Measurements from ENCODE around the gene PHKB.

PHKB gene

DNA sequence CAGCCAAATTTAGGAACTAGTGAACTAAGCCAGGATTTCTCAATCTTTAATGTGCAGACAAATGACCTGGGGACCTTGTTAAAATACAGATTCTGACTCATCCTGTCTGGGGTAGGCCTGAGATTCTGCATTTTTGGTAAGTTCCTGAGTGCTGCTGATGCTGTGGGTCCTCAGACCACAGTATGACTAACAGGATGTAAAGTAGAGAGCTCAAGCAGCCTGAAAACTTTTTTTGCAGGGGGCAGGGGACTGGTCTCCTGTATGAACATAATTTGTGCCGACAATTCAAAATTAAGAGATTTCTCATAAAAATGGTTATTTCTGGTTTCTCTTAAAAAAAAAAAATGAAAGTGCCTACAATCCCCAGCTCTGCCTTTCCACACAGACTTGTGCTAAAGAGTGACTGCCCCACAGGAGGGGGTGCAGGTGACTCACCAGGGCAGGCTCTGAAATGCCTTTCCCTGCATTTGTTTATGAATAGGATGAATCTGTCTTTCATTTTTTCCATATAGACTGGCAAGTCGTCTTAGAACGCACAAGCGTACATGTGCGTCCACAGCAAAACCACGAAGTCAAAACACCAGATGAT is 271.5 kb downstream of the PHKB start:
- Histone ChIP-seq H3K27me3 (replicated peaks; ENCODE audit: insufficient read depth, low read length) (no peaks in the 10 kb centered on the region), H3K9me3 (replicated peaks; ENCODE audit: insufficient read depth, low read length) (no peaks in the 10 kb centered on the region), H3K27ac (ENCODE audit: low read length) (no peak overlapping the region), H3K4me3 (ENCODE audit: low read length) (no peak overlapping the region), H3K36me3 (replicated peaks; ENCODE audit: insufficient read depth, low read length) (no peaks in the 10 kb centered on the region), H3K4me1 (ENCODE audit: low read length) (no peaks in the 10 kb centered on the region), H3K79me2 (ENCODE audit: low read length) (no peaks in the 10 kb centered on the region), H3K9me2 (replicated peaks; ENCODE audit: insufficient read depth, low read length) (no peaks in the 10 kb centered on the region), H2AFZ (ENCODE audit: low read length) (no peak overlapping the region), H3F3A (ENCODE audit: insufficient read depth, low read length) (no peaks in the 10 kb centered on the region), H4K20me1 (ENCODE audit: insufficient read depth, low read length) (no peaks in the 10 kb centered on the region), H3K4me2 (ENCODE audit: low read depth, low read length) (no peak overlapping the region), H3K9ac (ENCODE audit: low read length) (no peak overlapping the region)
- no peak for DNase-seq
- TF ChIP-seq EZH2phosphoT487 (IDR thresholded peaks at IDR 0.05; ENCODE audit: low read length) (no peak), EZH2 (optimal IDR thresholded peaks at IDR 0.05; ENCODE audit: low read depth, low read length) (no peak)
- TF ChIP-seq, protein P1, sequence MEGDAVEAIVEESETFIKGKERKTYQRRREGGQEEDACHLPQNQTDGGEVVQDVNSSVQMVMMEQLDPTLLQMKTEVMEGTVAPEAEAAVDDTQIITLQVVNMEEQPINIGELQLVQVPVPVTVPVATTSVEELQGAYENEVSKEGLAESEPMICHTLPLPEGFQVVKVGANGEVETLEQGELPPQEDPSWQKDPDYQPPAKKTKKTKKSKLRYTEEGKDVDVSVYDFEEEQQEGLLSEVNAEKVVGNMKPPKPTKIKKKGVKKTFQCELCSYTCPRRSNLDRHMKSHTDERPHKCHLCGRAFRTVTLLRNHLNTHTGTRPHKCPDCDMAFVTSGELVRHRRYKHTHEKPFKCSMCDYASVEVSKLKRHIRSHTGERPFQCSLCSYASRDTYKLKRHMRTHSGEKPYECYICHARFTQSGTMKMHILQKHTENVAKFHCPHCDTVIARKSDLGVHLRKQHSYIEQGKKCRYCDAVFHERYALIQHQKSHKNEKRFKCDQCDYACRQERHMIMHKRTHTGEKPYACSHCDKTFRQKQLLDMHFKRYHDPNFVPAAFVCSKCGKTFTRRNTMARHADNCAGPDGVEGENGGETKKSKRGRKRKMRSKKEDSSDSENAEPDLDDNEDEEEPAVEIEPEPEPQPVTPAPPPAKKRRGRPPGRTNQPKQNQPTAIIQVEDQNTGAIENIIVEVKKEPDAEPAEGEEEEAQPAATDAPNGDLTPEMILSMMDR (IDR thresholded peaks at IDR 0.05; ENCODE audit: low read length), result no peak

DNA sequence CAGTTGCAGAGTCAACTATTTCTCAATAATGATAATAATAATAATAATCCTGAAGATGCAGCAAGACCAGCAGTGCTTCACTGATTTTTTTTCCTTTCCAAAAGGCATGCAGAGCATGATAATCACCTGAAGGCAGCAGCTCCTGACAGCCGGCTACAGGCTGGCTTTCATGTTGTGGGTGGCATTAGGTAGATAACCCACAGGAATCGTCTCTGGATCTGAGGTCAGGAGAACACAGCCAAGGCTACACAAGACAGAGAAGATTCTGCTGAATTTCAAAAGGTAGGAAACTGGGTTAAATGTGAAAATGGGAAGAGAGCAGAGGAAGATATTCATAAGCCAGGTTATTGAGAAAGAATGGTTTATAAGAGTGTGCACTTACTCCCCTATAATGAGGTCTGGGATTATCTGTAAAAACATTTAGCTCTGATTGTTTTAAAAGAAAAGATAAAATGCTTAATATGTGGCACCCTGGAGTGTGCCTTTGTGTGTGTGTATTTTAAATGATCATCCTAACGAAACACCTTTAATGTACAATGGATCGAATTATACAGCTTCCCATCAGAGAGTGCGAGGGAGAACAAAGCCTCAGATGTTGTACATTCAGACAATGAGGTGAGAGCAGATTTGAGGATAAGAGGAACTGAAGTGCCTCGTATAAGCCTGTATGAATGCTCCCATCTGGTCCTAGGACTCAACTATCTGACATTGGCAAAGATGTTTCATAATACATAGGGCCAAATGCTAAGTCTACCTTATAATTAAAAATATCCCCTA is 273.1 kb downstream of the PHKB start:
- H3K36me3 ChIP-seq (replicated peaks; ENCODE audit: insufficient read depth, low read length), result no peaks in the 10 kb centered on the region
- H3K4me3 ChIP-seq (ENCODE audit: low read length), result no peak overlapping the region
- H3K27ac ChIP-seq (ENCODE audit: low read length), result no peak overlapping the region
- no peak overlapping the region for H2AFZ ChIP-seq (ENCODE audit: low read length)
- no peaks in the 10 kb centered on the region for H3K9me3 ChIP-seq (replicated peaks; ENCODE audit: insufficient read depth, low read length)
- H3K4me2 ChIP-seq (ENCODE audit: low read depth, low read length), result no peak overlapping the region
- no peaks in the 10 kb centered on the region for H4K20me1 ChIP-seq (ENCODE audit: insufficient read depth, low read length)
- H3K79me2 ChIP-seq (ENCODE audit: low read length), result no peaks in the 10 kb centered on the region
- no peaks in the 10 kb centered on the region for H3K9me2 ChIP-seq (replicated peaks; ENCODE audit: insufficient read depth, low read length)
- no peak for DNase-seq
- no peaks in the 10 kb centered on the region for H3F3A ChIP-seq (ENCODE audit: insufficient read depth, low read length)
- TF ChIP-seq, protein P1 (IDR thresholded peaks at IDR 0.05; ENCODE audit: low read length), result no peak
- TF ChIP-seq EZH2phosphoT487 (IDR thresholded peaks at IDR 0.05; ENCODE audit: low read length) (no peak), EZH2 (optimal IDR thresholded peaks at IDR 0.05; ENCODE audit: low read depth, low read length) (no peak)
- no peak overlapping the region for H3K9ac ChIP-seq (ENCODE audit: low read length)
- H3K4me1 ChIP-seq (ENCODE audit: low read length), result no peaks in the 10 kb centered on the region
- no peaks in the 10 kb centered on the region for H3K27me3 ChIP-seq (replicated peaks; ENCODE audit: insufficient read depth, low read length)

DNA sequence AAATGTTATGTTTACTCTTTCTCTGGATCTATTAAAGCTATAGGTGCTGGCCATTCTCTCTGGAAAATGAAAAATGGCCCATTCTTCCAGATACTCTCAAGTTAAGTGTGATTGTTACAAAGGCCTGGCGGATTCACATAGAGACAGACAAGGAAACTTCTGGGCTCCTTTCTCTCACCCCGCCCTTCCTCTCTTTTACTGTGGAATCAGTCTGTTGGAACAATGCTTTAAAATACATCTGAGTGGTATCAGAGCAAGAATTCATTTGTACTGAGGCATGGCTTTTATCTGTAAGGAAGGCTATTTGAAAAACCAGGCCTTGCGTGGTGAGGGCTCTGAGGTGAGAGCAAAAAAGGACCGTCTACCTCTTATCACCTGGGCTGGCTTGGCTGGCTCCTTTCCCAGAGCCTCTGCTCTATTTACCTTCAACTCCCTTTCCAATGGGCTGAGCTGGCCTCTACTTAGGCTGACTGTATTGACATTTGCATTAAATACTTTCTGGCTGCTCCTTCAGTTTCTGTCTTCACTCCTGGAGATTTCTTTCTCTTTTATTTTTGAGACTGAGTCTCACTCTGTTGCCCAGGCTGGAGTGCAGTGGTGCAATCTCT is 274.0 kb downstream of the PHKB start:
- Histone ChIP-seq H3K36me3 (replicated peaks; ENCODE audit: insufficient read depth, low read length) (no peaks in the 10 kb centered on the region), H3F3A (ENCODE audit: insufficient read depth, low read length) (no peaks in the 10 kb centered on the region), H4K20me1 (ENCODE audit: insufficient read depth, low read length) (no peaks in the 10 kb centered on the region), H3K27ac (ENCODE audit: low read length) (no peak overlapping the region), H3K4me2 (ENCODE audit: low read depth, low read length) (no peak overlapping the region), H3K9me2 (replicated peaks; ENCODE audit: insufficient read depth, low read length) (no peaks in the 10 kb centered on the region), H2AFZ (ENCODE audit: low read length) (no peak overlapping the region), H3K79me2 (ENCODE audit: low read length) (no peaks in the 10 kb centered on the region), H3K27me3 (replicated peaks; ENCODE audit: insufficient read depth, low read length) (no peaks in the 10 kb centered on the region), H3K4me1 (ENCODE audit: low read length) (no peaks in the 10 kb centered on the region), H3K9me3 (replicated peaks; ENCODE audit: insufficient read depth, low read length) (no peaks in the 10 kb centered on the region), H3K9ac (ENCODE audit: low read length) (no peak overlapping the region), H3K4me3 (ENCODE audit: low read length) (no peak overlapping the region)
- TF ChIP-seq EZH2 (optimal IDR thresholded peaks at IDR 0.05; ENCODE audit: low read depth, low read length), result no peak
- TF ChIP-seq, protein P1 (IDR thresholded peaks at IDR 0.05; ENCODE audit: low read length), result no peak
- DNase-seq, result no peak

Data from MM.1S (cell line).